HG02973 (cell line): ENCODE measurements around the gene PPP3CB.

Experiments used
- ATAC-seq: cut with Tn5 transposase; IDR thresholded peaks from one replicate; pipeline ENCODE4 v1.9.1; 2021; ENCODE audit warnings: moderate library complexity; ENCODE audit not compliant: unreplicated experiment

PPP3CB gene

DNA sequence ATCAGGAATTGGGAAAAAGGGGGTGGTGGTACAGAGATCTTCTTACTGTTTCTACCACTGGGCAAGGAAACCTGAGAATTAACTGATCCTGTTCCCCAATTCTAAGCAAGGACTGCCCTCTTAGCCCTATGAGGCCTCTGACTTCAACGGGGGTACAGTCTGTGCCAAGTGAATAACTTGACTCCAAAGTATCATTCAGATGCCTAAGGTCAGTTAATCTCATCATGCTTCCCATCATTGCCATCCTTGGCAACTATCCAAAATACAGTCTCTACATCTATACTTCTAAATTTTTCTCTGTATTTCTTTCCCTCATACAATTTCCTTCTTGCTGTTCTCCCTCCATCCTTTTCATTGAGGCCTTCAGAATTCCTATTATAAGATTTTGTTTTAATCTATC, 10.5 kb downstream of the PPP3CB start:
- ATAC-seq, result no peak

DNA sequence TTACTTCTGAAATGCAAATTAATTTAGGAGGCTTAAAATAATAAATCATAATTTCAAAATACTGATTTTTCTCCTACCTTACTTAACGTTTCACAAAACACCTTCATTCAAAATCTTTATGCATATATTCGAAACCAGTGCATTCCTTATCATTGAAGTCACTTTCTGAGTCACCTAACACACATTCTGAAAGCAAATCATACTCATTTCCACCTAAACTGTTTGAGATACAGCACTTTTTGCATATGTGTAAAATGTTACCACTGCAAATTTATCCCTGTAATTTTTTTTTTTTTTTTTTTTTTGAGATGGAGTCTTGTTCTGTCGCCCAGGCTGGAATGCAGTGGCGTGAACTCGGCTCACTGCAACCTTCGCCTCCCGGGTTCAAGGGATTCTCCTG, 15.7 kb downstream of the PPP3CB start:
- ATAC-seq, result peak; percentile 54

DNA sequence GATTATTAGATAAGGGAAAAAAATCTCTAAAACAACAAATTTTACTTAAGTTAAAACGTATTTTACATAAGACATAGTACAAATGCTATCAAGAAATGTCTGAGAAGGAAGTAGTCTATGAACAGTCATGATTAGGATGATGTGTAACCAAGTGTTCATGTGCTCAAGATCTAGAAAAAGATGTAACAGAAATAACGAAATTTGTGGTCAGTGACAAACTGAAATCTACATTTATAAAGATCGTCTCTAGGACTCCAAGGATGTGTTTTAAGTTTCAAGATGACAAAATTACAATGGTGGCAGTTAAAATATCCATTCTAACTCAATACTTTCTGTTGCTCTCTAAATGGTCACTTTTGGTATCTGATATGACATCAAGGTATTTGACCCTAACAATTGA, 17.2 kb downstream of the PPP3CB start:
- ATAC-seq, result no peak

GRCh38 chr10:73471226-73471625, 24.6 kb downstream of the PPP3CB start:
- ATAC-seq, result no peak

- no peak for ATAC-seq
These were observed 26.2 kb downstream of the PPP3CB start for GRCh38 chr10:73469579-73469978.

DNA sequence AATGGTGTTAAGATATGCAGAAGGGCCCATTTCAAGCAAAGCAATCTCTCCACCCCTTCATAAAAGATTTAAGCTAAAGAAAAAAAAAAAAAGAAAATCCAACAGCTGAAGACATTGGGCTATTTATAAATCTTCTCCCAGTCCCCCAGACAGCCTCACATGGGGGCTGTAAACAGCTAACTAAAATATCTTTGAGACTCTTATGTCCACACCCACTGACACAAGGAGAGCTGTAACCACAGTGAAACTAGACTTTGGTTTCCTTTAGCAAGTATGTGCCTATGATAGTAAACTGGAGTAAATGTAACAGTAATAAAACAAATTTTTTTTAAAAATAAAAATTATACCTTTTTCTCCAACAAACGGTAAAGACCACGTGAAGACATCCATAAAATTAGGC, 28.6 kb downstream of the PPP3CB start:
- ATAC-seq, result no peak

- no peak for ATAC-seq
These were observed 29.7 kb downstream of the PPP3CB start for GRCh38 chr10:73465978-73466726.

DNA sequence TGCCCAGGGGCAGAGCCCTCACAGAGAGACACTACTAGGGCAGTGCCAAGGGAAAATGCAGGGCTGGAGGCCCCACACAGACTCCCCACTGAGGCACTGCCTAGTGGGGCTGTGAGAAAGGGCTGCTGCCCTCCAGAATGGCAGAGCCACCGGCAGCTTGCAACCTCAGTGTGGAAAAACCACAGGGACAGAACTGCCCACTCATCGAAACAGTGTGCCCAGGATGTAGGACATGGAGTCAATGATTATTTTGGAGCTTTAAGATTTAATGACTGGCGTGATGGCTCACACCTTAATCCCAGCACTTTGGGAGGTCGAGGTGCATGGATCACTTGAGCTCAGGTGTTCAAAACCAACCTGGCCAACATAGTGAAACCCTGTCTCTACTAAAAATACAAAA, 34.9 kb downstream of the PPP3CB start:
- ATAC-seq, result no peak

- ATAC-seq, result no peak
These were observed 36.0 kb downstream of the PPP3CB start for GRCh38 chr10:73459683-73460314.

- ATAC-seq, result no peak
These were observed 39.5 kb downstream of the PPP3CB start for GRCh38 chr10:73456187-73456890.

DNA sequence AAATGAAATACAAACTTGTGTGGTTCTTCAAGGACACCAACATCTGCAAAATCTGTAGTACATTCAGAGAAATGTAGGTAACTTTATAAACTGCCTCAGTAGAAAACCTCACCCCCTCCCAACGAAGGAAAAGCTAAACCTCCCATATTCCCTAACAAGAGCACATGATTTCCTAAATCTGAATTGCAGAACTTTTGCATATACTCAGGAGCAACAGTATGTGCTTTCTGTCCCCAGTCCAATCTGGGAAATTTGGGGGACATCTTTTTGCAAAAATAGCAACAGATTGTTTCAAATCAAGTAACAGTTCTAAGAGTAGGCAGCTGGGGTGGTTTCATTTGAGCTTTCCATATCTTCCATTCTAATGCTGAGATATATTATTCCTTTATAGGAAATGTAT, 46.7 kb downstream of the PPP3CB start:
- ATAC-seq, result no peak

DNA sequence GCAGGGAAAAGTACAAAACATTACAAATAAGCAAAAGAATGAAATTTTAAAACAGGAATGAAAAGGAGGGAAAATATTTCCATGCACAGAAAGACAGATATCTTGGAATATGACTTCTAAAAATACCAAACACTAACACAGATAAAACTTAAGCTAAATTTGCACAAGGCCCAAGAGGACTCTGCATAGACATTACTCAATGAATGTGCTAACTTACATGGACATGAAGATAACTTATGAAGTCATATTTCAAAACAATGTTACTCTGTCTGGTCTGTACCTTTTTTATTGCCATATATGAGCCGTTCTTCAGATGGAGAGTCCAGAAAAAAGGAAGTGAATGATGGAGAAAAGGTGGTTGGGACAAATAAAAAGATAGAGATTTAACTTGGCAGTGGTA, 47.4 kb downstream of the PPP3CB start:
- ATAC-seq, result no peak

DNA sequence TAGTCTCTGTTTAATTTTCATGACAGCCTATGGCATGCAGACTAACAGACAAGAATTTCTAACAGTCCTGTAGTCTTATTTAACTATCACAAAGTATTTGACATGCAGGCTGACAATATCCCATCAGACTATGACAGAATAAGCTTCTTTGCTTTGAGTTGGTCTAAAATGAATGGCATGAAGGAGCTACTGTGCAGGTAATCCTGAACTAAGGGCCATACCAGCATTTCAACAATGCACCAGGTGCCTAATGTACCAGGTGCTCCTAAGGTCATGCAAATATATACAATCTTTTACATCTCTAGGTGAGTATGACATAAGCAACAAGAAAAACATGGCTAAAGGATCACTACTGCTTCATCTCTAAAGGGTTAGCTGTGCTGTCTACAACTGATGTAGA, 48.9 kb downstream of the PPP3CB start:
- ATAC-seq, result no peak

DNA sequence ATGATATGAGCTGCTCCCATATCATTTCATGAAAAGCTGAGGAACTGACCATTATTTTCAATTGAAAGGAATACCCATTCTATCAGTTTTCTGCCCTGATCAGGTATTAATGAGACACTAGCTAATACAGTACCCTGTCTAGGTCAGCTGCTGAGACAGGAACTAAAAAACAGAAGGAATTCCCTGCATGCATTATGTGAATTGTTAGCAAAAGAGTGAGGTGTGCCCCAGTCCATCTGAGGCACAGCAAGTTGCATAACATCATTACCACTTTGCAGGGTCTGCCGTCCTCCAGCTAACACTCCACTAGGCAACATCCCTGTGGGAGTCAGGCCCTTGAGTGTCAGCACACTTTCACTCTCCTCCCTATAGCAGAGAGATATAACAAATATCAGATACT, 51.4 kb downstream of the PPP3CB start:
- ATAC-seq, result no peak

GRCh38 chr10:73439605-73440312, 56.1 kb downstream of the PPP3CB start:
- ATAC-seq, result no peak

DNA sequence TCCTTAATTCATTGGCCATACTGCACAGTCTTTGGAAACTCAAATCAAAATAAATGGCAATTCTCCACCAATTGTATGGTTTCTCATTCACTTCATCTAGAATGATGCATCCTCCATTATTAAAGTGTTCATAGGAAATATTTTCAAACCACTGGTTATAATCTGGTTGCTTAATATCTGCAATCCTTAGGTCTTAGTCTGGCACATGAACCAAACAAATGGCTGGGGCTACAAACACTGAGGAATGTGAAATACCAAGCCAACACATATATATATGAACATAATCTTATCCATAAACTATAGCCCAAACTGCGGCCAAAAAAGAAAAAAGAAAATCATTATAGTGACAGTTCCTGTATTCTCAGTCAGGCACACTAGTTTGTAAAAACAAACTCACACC, 56.8 kb downstream of the PPP3CB start:
- ATAC-seq, result no peak

- ATAC-seq, result no peak
These were observed 62.3 kb downstream of the PPP3CB start, which contains the start of gene MSS51 for GRCh38 chr10:73433538-73433867. MSS51 (minus strand) TSS chr10:73433561; CDS start chr10:73428284, 5,277 bp downstream.

GRCh38 chr10:73432646-73433537, 62.9 kb downstream of the PPP3CB start:
- no peak for ATAC-seq

DNA sequence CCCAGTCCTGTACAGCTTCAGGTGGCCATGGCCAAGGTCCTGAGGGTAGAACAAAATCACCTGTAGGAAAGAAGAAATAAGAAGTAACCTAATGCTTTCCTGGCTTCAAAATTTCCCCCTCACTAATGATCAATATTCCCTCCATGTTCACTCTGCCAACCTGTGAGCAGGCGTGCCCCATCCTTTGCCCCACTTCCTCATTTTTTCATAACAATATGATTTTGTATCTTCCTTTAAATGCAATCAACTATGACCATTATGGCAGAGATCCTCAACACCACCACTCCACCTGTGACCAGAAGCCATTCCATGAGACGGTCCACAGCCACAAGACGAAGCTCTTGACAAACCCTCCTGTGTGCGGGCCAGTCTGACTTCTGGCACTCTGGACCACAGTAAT, 69.5 kb downstream of the PPP3CB start:
- ATAC-seq, result no peak

GRCh38 chr10:73424478-73424877, 71.3 kb downstream of the PPP3CB start:
- ATAC-seq, result no peak

DNA sequence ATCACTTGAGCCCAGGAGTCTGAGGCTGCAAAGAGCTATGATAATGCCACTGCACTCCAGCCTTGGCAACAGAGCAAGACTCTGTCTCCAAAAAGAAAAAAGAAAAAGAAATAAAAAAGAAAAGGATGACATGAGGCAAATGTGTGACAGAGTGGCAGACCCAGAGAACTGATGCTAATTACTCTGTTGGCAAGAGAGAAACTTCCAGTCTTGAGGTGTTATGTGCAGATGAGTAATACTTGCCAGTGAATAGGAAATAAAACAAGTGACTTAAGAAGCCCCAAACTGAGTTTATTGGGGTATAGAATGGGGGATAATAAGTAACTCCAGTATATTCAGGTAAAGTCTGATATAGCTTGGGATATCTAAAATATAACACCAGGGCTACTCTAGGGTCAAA, 72.5 kb downstream of the PPP3CB start:
- no peak for ATAC-seq
